NB4 (cell line): ENCODE measurements around the gene AK2.

Source experiments
- MYC ChIP-seq: IDR thresholded peaks from 2 replicates; pipeline ENCODE4 v1.6.1; 2011; ENCODE audit warnings: low read depth, low read length
- POLR2A ChIP-seq: IDR thresholded peaks from 2 replicates; pipeline ENCODE4 v1.6.1; 2011; ENCODE audit warnings: mild to moderate bottlenecking; ENCODE audit not compliant: insufficient read length; ENCODE audit errors: extremely low read depth
- TF ChIP-seq, protein P1 (sequence below): IDR thresholded peaks from one replicate; pipeline ENCODE4 v1.5.1; 2012; ENCODE audit warnings: low read depth, low read length
- TF ChIP-seq, protein P2 (sequence below): IDR thresholded peaks from 2 replicates; pipeline ENCODE4 v1.6.1; 2011; ENCODE audit warnings: low read depth, low read length

DNA sequence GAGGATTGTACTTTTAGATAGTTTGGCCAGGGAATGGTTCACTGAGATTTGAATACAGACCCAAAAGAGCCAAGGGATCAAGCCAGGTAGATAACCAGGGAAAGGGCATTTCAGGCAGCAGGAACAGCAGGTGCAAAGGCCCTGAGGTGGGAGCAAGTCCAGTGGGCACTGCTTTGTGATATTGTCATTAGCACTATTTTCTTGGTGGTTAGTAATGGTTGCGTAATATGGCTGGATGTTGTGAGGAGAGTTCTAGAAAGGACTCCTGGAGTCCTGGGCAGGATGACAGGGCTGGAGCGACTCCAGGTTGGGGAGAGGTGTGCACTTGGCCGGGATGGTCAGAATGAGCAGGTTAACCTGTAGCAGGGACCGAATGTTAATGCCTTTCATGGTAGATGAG lies 48.6 kb upstream of the AK2 start:
- TF ChIP-seq, protein P1, sequence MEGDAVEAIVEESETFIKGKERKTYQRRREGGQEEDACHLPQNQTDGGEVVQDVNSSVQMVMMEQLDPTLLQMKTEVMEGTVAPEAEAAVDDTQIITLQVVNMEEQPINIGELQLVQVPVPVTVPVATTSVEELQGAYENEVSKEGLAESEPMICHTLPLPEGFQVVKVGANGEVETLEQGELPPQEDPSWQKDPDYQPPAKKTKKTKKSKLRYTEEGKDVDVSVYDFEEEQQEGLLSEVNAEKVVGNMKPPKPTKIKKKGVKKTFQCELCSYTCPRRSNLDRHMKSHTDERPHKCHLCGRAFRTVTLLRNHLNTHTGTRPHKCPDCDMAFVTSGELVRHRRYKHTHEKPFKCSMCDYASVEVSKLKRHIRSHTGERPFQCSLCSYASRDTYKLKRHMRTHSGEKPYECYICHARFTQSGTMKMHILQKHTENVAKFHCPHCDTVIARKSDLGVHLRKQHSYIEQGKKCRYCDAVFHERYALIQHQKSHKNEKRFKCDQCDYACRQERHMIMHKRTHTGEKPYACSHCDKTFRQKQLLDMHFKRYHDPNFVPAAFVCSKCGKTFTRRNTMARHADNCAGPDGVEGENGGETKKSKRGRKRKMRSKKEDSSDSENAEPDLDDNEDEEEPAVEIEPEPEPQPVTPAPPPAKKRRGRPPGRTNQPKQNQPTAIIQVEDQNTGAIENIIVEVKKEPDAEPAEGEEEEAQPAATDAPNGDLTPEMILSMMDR = no peak
- TF ChIP-seq POLR2A (no peak), MYC (no peak)
- TF ChIP-seq, protein P2, sequence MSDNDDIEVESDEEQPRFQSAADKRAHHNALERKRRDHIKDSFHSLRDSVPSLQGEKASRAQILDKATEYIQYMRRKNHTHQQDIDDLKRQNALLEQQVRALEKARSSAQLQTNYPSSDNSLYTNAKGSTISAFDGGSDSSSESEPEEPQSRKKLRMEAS = no peak
